Measurements from ENCODE around the gene FMNL2. TPM values are rescaled to one million over a fixed set of nuclear protein-coding genes. Genes with fewer than 3 reads are reported as not detected.

Gene FMNL2
- total RNA-seq, 1 experiment from 2014 or later: 33.6 TPM

- POLR2A ChIA-PET: no interaction called here
- CTCF ChIA-PET: interaction anchor here (0.6 kb wide), 1 partner anchor 382 kb away, joined by 3 read pairs; no protein-coding TSS in a partner anchor
- DNase-seq (ENCODE audit: low read depth, low spot score) (no peak), ATAC-seq (no peak)
- H3K9me3 ChIP-seq (ENCODE audit: control insufficient read depth, insufficient read depth, low read depth, low read length): no peaks in the 10 kb centered on the region
- no peaks in the 10 kb centered on the region for H3K27me3 ChIP-seq (ENCODE audit: control insufficient read depth, insufficient read depth, low read length)
- intact Hi-C loops (cut with micrococcal nuclease; ENCODE audit: unreplicated experiment): no loop called here
- TF ChIP-seq TCF7L2 (IDR thresholded peaks at IDR 0.05; ENCODE audit: low read depth, low read length) (no peak), REST (IDR thresholded peaks at IDR 0.05; ENCODE audit: insufficient read depth in 1 of 2, low read depth in 2 of 2, low read length in 1 of 2) (no peak), SIN3A (IDR thresholded peaks at IDR 0.05; ENCODE audit: borderline replicate concordance, insufficient read depth, low read depth, low read length) (no peak), CTCF (IDR thresholded peaks at IDR 0.05) (no peak), POLR2AphosphoS5 (IDR thresholded peaks at IDR 0.05; ENCODE audit: low read depth, low read length) (no peak)
- H3K4me1 ChIP-seq (ENCODE audit: control insufficient read depth, insufficient read depth, low read length): no peaks in the 10 kb centered on the region
- BruUV-seq (replicated peaks): no TSS peak
- in situ Hi-C loops (cut with HindIII; ENCODE audit: low pct_unique_long_range_greater_than_20kb, low sequenced_read_pairs): no loop called here
- H3K36me3 ChIP-seq (ENCODE audit: control insufficient read depth, insufficient read depth, low read length): peaks cover 2% of the 10 kb centered on the region; the same call in 1 of the 2 replicates
- H3K27ac ChIP-seq (ENCODE audit: low read length): no peak overlapping the region
- no peak overlapping the region for H3K4me3 ChIP-seq (ENCODE audit: low read depth in 2 of 2, low read length in 2 of 2)
These were observed 245.7 kb downstream of the FMNL2 start for GRCh38 chr2:152580714-152581113.

GRCh38 chr2:152581360-152581759 lies 246.4 kb downstream of the FMNL2 start:
- no peak overlapping the region for H3K27ac ChIP-seq (ENCODE audit: low read length)
- POLR2A ChIA-PET: no interaction called here
- ATAC-seq: no peak
- H3K4me3 ChIP-seq (ENCODE audit: low read depth in 2 of 2, low read length in 2 of 2): no peak overlapping the region
- TF ChIP-seq SIN3A (IDR thresholded peaks at IDR 0.05; ENCODE audit: borderline replicate concordance, insufficient read depth, low read depth, low read length) (no peak), TCF7L2 (IDR thresholded peaks at IDR 0.05; ENCODE audit: low read depth, low read length) (no peak), CTCF (IDR thresholded peaks at IDR 0.05) (no peak), POLR2AphosphoS5 (IDR thresholded peaks at IDR 0.05; ENCODE audit: low read depth, low read length) (no peak)
- H3K4me1 ChIP-seq (ENCODE audit: control insufficient read depth, insufficient read depth, low read length): no peaks in the 10 kb centered on the region
- H3K9me3 ChIP-seq (ENCODE audit: control insufficient read depth, insufficient read depth, low read depth, low read length): no peaks in the 10 kb centered on the region
- no TSS peak for BruUV-seq (replicated peaks)
- DNase-seq (ENCODE audit: low read depth, low spot score): no peak
- intact Hi-C loops (cut with micrococcal nuclease; ENCODE audit: unreplicated experiment) (no loop called here), in situ Hi-C loops (cut with HindIII; ENCODE audit: low pct_unique_long_range_greater_than_20kb, low sequenced_read_pairs) (no loop called here)
- H3K27me3 ChIP-seq (ENCODE audit: control insufficient read depth, insufficient read depth, low read length): no peaks in the 10 kb centered on the region
- CTCF ChIA-PET: interaction anchor here (0.6 kb wide), 1 partner anchor 383 kb away, joined by 3 read pairs; no protein-coding TSS in a partner anchor
- H3K36me3 ChIP-seq (ENCODE audit: control insufficient read depth, insufficient read depth, low read length): peaks cover 2% of the 10 kb centered on the region; the same call in 1 of the 2 replicates

Data from Panc1 (cell line).